Measurements from ENCODE around the gene ACBD4. TPM values are rescaled to one million over a fixed set of nuclear protein-coding genes. Genes with fewer than 3 reads are reported as not detected.

Gene ACBD4
- total and polyA plus RNA-seq, 2 of the 13 experiments (the other 11 are each of a cell fraction or from before 2014, with no cell fraction given) = 16.1 to 26.9 TPM

DNA sequence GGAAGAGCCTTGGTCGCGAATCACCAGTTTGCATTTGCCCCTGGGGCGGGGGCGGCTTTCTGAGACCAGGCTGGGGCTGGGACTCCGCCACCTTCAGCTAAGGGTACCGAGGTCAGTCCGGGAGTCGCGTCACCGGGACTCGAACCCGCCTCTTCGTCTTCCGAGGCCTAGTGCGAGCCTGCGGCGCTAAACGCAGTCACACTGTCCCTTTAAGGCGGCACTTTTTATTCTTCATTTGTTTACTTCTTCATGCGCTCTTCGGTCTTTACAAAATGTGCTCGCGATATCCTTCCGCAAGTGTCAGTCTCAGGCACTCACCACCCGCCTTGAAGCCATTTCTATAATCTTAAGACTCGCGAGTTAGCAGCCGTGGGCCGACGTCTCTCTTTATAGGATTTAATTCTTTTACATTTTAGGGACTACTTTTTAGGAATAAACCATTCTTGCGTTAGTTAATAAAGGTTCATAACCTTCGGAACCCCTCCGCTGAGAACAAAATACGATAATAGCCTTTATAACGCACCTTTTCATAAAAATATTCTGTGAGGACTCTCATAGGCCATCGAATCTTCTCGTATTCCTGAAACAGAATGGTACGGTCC lies 12.2 kb downstream of the ACBD4 start (continued):
- TF ChIP-seq, protein P1, sequence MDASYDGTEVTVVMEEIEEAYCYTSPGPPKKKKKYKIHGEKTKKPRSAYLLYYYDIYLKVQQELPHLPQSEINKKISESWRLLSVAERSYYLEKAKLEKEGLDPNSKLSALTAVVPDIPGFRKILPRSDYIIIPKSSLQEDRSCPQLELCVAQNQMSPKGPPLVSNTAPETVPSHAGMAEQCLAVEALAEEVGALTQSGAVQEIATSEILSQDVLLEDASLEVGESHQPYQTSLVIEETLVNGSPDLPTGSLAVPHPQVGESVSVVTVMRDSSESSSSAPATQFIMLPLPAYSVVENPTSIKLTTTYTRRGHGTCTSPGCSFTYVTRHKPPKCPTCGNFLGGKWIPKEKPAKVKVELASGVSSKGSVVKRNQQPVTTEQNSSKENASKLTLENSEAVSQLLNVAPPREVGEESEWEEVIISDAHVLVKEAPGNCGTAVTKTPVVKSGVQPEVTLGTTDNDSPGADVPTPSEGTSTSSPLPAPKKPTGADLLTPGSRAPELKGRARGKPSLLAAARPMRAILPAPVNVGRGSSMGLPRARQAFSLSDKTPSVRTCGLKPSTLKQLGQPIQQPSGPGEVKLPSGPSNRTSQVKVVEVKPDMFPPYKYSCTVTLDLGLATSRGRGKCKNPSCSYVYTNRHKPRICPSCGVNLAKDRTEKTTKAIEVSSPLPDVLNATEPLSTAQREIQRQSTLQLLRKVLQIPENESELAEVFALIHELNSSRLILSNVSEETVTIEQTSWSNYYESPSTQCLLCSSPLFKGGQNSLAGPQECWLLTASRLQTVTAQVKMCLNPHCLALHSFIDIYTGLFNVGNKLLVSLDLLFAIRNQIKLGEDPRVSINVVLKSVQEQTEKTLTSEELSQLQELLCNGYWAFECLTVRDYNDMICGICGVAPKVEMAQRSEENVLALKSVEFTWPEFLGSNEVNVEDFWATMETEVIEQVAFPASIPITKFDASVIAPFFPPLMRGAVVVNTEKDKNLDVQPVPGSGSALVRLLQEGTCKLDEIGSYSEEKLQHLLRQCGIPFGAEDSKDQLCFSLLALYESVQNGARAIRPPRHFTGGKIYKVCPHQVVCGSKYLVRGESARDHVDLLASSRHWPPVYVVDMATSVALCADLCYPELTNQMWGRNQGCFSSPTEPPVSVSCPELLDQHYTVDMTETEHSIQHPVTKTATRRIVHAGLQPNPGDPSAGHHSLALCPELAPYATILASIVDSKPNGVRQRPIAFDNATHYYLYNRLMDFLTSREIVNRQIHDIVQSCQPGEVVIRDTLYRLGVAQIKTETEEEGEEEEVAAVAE (CRISPR knock-in tag; IDR thresholded peaks at IDR 0.05; ENCODE audit: borderline replicate concordance) = no peak
- no peak for TF ChIP-seq TMF1 (CRISPR knock-in tag; IDR thresholded peaks at IDR 0.05; ENCODE audit: low read depth)
- TF ChIP-seq, protein P2, sequence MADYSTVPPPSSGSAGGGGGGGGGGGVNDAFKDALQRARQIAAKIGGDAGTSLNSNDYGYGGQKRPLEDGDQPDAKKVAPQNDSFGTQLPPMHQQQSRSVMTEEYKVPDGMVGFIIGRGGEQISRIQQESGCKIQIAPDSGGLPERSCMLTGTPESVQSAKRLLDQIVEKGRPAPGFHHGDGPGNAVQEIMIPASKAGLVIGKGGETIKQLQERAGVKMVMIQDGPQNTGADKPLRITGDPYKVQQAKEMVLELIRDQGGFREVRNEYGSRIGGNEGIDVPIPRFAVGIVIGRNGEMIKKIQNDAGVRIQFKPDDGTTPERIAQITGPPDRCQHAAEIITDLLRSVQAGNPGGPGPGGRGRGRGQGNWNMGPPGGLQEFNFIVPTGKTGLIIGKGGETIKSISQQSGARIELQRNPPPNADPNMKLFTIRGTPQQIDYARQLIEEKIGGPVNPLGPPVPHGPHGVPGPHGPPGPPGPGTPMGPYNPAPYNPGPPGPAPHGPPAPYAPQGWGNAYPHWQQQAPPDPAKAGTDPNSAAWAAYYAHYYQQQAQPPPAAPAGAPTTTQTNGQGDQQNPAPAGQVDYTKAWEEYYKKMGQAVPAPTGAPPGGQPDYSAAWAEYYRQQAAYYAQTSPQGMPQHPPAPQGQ (CRISPR knock-in tag; IDR thresholded peaks at IDR 0.05; ENCODE audit: borderline replicate concordance) = 0 out of 2 replicates have a peak, but pooled peaks have one; percentile 17
- no peak; the same call in 1 of the 2 replicates for TF ChIP-seq ZNF567 (CRISPR knock-in tag; IDR thresholded peaks at IDR 0.05; ENCODE audit: borderline replicate concordance)
- peak; percentile 69; the same call in 1 of the 2 replicates for TF ChIP-seq ZZZ3 (CRISPR knock-in tag; IDR thresholded peaks at IDR 0.05; ENCODE audit: borderline replicate concordance)
- no peak for TF ChIP-seq ZBTB3 (CRISPR knock-in tag; IDR thresholded peaks at IDR 0.05; ENCODE audit: borderline replicate concordance, low read depth)
- TF ChIP-seq PHB2 (IDR thresholded peaks at IDR 0.05; ENCODE audit: partially characterized antibody) = no peak
- TF ChIP-seq ZNF543 (CRISPR knock-in tag; IDR thresholded peaks at IDR 0.05) = no peak
- TF ChIP-seq NFE2L2 (IDR thresholded peaks at IDR 0.05; ENCODE audit: low read length) = no peak
- TF ChIP-seq, protein P3, sequence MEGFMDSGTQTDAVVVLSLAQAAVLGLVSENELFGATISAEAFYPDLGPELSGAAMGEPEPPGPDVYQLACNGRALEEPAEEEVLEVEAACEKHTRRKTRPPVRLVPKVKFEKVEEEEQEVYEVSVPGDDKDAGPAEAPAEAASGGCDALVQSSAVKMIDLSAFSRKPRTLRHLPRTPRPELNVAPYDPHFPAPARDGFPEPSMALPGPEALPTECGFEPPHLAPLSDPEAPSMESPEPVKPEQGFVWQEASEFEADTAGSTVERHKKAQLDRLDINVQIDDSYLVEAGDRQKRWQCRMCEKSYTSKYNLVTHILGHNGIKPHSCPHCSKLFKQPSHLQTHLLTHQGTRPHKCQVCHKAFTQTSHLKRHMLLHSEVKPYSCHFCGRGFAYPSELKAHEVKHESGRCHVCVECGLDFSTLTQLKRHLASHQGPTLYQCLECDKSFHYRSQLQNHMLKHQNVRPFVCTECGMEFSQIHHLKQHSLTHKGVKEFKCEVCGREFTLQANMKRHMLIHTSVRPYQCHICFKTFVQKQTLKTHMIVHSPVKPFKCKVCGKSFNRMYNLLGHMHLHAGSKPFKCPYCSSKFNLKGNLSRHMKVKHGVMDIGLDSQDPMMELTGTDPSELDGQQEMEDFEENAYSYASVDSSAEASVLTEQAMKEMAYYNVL (CRISPR knock-in tag; IDR thresholded peaks at IDR 0.05; ENCODE audit: borderline replicate concordance) = no peak
- TF ChIP-seq, protein P4, sequence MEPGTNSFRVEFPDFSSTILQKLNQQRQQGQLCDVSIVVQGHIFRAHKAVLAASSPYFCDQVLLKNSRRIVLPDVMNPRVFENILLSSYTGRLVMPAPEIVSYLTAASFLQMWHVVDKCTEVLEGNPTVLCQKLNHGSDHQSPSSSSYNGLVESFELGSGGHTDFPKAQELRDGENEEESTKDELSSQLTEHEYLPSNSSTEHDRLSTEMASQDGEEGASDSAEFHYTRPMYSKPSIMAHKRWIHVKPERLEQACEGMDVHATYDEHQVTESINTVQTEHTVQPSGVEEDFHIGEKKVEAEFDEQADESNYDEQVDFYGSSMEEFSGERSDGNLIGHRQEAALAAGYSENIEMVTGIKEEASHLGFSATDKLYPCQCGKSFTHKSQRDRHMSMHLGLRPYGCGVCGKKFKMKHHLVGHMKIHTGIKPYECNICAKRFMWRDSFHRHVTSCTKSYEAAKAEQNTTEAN (CRISPR knock-in tag; conservative IDR thresholded peaks at IDR 0.05) = no peak
- no peak; the same call in 1 of the 2 replicates for TF ChIP-seq ZNF34 (CRISPR knock-in tag; IDR thresholded peaks at IDR 0.05; ENCODE audit: borderline replicate concordance)
- TF ChIP-seq POLR2G (IDR thresholded peaks at IDR 0.05; ENCODE audit: low read depth, low read length) = peak; percentile 13; the same call in 1 of the 2 replicates
- TF ChIP-seq, protein P5, sequence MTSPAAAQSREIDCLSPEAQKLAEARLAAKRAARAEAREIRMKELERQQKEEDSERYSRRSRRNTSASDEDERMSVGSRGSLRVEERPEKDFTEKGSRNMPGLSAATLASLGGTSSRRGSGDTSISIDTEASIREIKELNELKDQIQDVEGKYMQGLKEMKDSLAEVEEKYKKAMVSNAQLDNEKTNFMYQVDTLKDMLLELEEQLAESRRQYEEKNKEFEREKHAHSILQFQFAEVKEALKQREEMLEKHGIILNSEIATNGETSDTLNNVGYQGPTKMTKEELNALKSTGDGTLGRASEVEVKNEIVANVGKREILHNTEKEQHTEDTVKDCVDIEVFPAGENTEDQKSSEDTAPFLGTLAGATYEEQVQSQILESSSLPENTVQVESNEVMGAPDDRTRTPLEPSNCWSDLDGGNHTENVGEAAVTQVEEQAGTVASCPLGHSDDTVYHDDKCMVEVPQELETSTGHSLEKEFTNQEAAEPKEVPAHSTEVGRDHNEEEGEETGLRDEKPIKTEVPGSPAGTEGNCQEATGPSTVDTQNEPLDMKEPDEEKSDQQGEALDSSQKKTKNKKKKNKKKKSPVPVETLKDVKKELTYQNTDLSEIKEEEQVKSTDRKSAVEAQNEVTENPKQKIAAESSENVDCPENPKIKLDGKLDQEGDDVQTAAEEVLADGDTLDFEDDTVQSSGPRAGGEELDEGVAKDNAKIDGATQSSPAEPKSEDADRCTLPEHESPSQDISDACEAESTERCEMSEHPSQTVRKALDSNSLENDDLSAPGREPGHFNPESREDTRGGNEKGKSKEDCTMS (CRISPR knock-in tag; conservative IDR thresholded peaks at IDR 0.05) = no peak
- TF ChIP-seq ZNF629 (CRISPR knock-in tag; conservative IDR thresholded peaks at IDR 0.05) = no peak
